Measurements from ENCODE around the gene SMTNL1. TPM values are rescaled to one million over a fixed set of nuclear protein-coding genes. Genes with fewer than 3 reads are reported as not detected.

SMTNL1 gene
- total and polyA plus RNA-seq, 4 donors = not detected

- TF ChIP-seq ZBTB33 (IDR thresholded peaks at IDR 0.05) (no peak), SP1 (IDR thresholded peaks at IDR 0.05) (no peak), ATF3 (IDR thresholded peaks at IDR 0.05) (no peak), EGR1 (IDR thresholded peaks at IDR 0.05; ENCODE audit: low read depth in 2 of 2) (no peak)
Observed at GRCh38 chr11:57574061-57574460, 36.7 kb downstream of the SMTNL1 start (continued).

- no peaks in the 10 kb centered on the region for H3K27me3 ChIP-seq (ENCODE audit: control insufficient read depth in 4 of 4, insufficient read depth in 4 of 4, low read length in 3 of 4)
- no peak for DNase-seq (ENCODE audit: low spot score)
- no peaks in the 10 kb centered on the region for H3K36me3 ChIP-seq (ENCODE audit: control insufficient read depth in 4 of 4, insufficient read depth in 3 of 4, low read depth in 1 of 4, low read length in 3 of 4)
- H3K4me3 ChIP-seq (ENCODE audit: low read depth in 1 of 3, low read length in 3 of 3) = no peak overlapping the region
- H3K27ac ChIP-seq (ENCODE audit: low read depth in 1 of 2, low read length in 2 of 2) = no peak overlapping the region
- TF ChIP-seq RXRA (IDR thresholded peaks at IDR 0.05) = no peak
- TF ChIP-seq CTCF (IDR thresholded peaks at IDR 0.05; ENCODE audit: low read depth, low read length, missing input control) = no peak
- no peak for TF ChIP-seq YY1 (IDR thresholded peaks at IDR 0.05)
- no peak for TF ChIP-seq EGR1 (IDR thresholded peaks at IDR 0.05; ENCODE audit: low read depth in 2 of 2)
- no peak for TF ChIP-seq ATF3 (IDR thresholded peaks at IDR 0.05)
- TF ChIP-seq RAD21 (IDR thresholded peaks at IDR 0.05) = no peak
- TF ChIP-seq HNF4G (IDR thresholded peaks at IDR 0.05) = no peak
- no peak for TF ChIP-seq FOXA2 (IDR thresholded peaks at IDR 0.05)
- no peak for TF ChIP-seq ZBTB33 (IDR thresholded peaks at IDR 0.05)
- no peak for TF ChIP-seq SP1 (IDR thresholded peaks at IDR 0.05)
- TF ChIP-seq FOXA1 (IDR thresholded peaks at IDR 0.05) = no peak
- peaks cover 5 to 17% (median 12%) of the 10 kb centered on the region in 4 donors for H3K4me1 ChIP-seq (ENCODE audit: control insufficient read depth in 4 of 4, insufficient read depth in 4 of 4, low read length in 3 of 4)
- H3K9ac ChIP-seq (ENCODE audit: low read depth in 1 of 2, low read length in 2 of 2) = no peak overlapping the region
- H3K9me3 ChIP-seq (ENCODE audit: control insufficient read depth in 4 of 4, low read length in 3 of 4) = no peaks in the 10 kb centered on the region
- WGBS = 91% methylated on average over 9 of the region's 9 CpGs
Observed at GRCh38 chr11:57584341-57584740, 46.9 kb downstream of the SMTNL1 start.

GRCh38 chr11:57585301-57585700 is 47.9 kb downstream of the SMTNL1 start:
- H3K9ac ChIP-seq (ENCODE audit: low read depth in 1 of 2, low read length in 2 of 2) = no peak overlapping the region
- H3K9me3 ChIP-seq (ENCODE audit: control insufficient read depth in 4 of 4, low read length in 3 of 4) = no peaks in the 10 kb centered on the region
- no peak overlapping the region for H3K4me3 ChIP-seq (ENCODE audit: low read depth in 1 of 3, low read length in 3 of 3)
- no peaks in the 10 kb centered on the region for H3K36me3 ChIP-seq (ENCODE audit: control insufficient read depth in 4 of 4, insufficient read depth in 3 of 4, low read depth in 1 of 4, low read length in 3 of 4)
- DNase-seq (ENCODE audit: low spot score) = no peak
- H3K4me1 ChIP-seq (ENCODE audit: control insufficient read depth in 4 of 4, insufficient read depth in 4 of 4, low read length in 3 of 4) = peaks cover 5 to 17% (median 12%) of the 10 kb centered on the region in 4 donors
- no peaks in the 10 kb centered on the region for H3K27me3 ChIP-seq (ENCODE audit: control insufficient read depth in 4 of 4, insufficient read depth in 4 of 4, low read length in 3 of 4)
- H3K27ac ChIP-seq (ENCODE audit: low read depth in 1 of 2, low read length in 2 of 2) = no peak overlapping the region
- TF ChIP-seq GABPA (IDR thresholded peaks at IDR 0.05 in 1 of 2, conservative IDR thresholded peaks at IDR 0.05 in 1 of 2) (no peak), YY1 (IDR thresholded peaks at IDR 0.05) (no peak), JUND (IDR thresholded peaks at IDR 0.05) (no peak), ZBTB33 (IDR thresholded peaks at IDR 0.05) (no peak), HNF4A (conservative IDR thresholded peaks at IDR 0.05) (no peak), MAX (IDR thresholded peaks at IDR 0.05) (no peak), ATF3 (IDR thresholded peaks at IDR 0.05) (no peak), NR2F2 (IDR thresholded peaks at IDR 0.05) (no peak), CTCF (IDR thresholded peaks at IDR 0.05; ENCODE audit: low read depth, low read length, missing input control) (no peak), TAF1 (conservative IDR thresholded peaks at IDR 0.05) (no peak), RAD21 (IDR thresholded peaks at IDR 0.05) (no peak), HNF4G (IDR thresholded peaks at IDR 0.05) (no peak), FOXA2 (IDR thresholded peaks at IDR 0.05) (no peak), SP1 (IDR thresholded peaks at IDR 0.05) (no peak), RXRA (IDR thresholded peaks at IDR 0.05) (no peak), EGR1 (IDR thresholded peaks at IDR 0.05; ENCODE audit: low read depth in 2 of 2) (no peak)
